ENCODE data around the gene FGL2.
"Not testable (repeated sequence)": the region's sequence is repeated elsewhere in the genome, so short reads cannot be mapped to it uniquely, and the experiment has no call there.

FGL2 gene

GRCh38 chr7:77184990-77185389, 14.6 kb downstream of the FGL2 start:
- no peak for DNase-seq (ENCODE audit: low spot score)
- no peak for TF ChIP-seq CTCF (IDR thresholded peaks at IDR 0.05; ENCODE audit: extremely low read depth, missing control alignments)

- no peak for DNase-seq (ENCODE audit: low spot score)
- TF ChIP-seq CTCF (IDR thresholded peaks at IDR 0.05; ENCODE audit: extremely low read depth, missing control alignments), result no peak
These were observed 15.2 kb downstream of the FGL2 start for GRCh38 chr7:77184463-77184862.

- TF ChIP-seq CTCF (IDR thresholded peaks at IDR 0.05; ENCODE audit: extremely low read depth, missing control alignments), result no peak
- no peak for DNase-seq (ENCODE audit: low spot score)
These were observed 17.4 kb downstream of the FGL2 start for GRCh38 chr7:77182261-77182660.

GRCh38 chr7:77181734-77182133, 17.9 kb downstream of the FGL2 start:
- no peak for DNase-seq (ENCODE audit: low spot score)
- no peak for TF ChIP-seq CTCF (IDR thresholded peaks at IDR 0.05; ENCODE audit: extremely low read depth, missing control alignments)

GRCh38 chr7:77181015-77181595, 18.5 kb downstream of the FGL2 start:
- no peak for TF ChIP-seq CTCF (IDR thresholded peaks at IDR 0.05; ENCODE audit: extremely low read depth, missing control alignments)
- no peak for DNase-seq (ENCODE audit: low spot score)

- not testable (repeated sequence) for DNase-seq (ENCODE audit: low spot score)
These were observed 21.6 kb downstream of the FGL2 start for GRCh38 chr7:77178024-77178423.

- not testable (repeated sequence) for DNase-seq (ENCODE audit: low spot score)
These were observed 22.2 kb downstream of the FGL2 start for GRCh38 chr7:77177321-77177904.

- not testable (repeated sequence) for DNase-seq (ENCODE audit: low spot score)
These were observed 24.3 kb downstream of the FGL2 start for GRCh38 chr7:77175274-77175800.

- not testable (repeated sequence) for DNase-seq (ENCODE audit: low spot score)
These were observed 25.2 kb downstream of the FGL2 start for GRCh38 chr7:77174418-77174817.

GRCh38 chr7:77172437-77173172, 27.0 kb downstream of the FGL2 start:
- not testable (repeated sequence) for DNase-seq (ENCODE audit: low spot score)

GRCh38 chr7:77171073-77171472, 28.5 kb downstream of the FGL2 start:
- not testable (repeated sequence) for DNase-seq (ENCODE audit: low spot score)

All from GM20000 (cell line).